K562 (cell line): ENCODE data around the gene UBE2G2. TPM values are rescaled to one million over a fixed set of nuclear protein-coding genes. Genes with fewer than 3 reads are reported as not detected.

Experiments used
- ATAC-seq: fragments of 200-7000 bp; cut with Tn5 transposase; 3 replicates; pipeline ENCODE4 v1.9.1; 2020; ENCODE audit warnings: moderate library complexity
- BruUV-seq: library from RNA; stranded (reverse); fragments of 400-500 nt; replicated peaks from 2 replicates; lab custom pipeline; 2021; lab: Mats Ljungman, UMichigan
- CTCF ChIA-PET: fragments of 300-600 bp; formaldehyde crosslinking; extraction: SDS; loops from one replicate; lab custom pipeline; 2021; ENCODE audit warnings: low intra/inter-chr PET ratio; lab: Yijun Ruan, JAX
- POLR2A ChIA-PET: fragments of 300-600, 350-650 bp; sonication (Branson Sonifier 250); formaldehyde crosslinking; extraction: SDS; loops from one replicate; lab custom pipeline; 2021; ENCODE audit warnings: antibody characterized with exemption, inconsistent platforms; lab: Yijun Ruan, JAX
- DNase-seq, 4 experiments: peaks; one replicate each; pipeline versions ENCODE4 v3.0.0 to v3.0.0-alpha.2; 2011 to 2018; ENCODE audit warnings: low spot score in 3 of 4, mixed read lengths in 3 of 4; ENCODE audit errors: extremely low read depth in 1 of 4
- FAIRE-seq: peaks from 2 replicates; lab custom pipeline; 2011; peaks lifted over from hg19 to GRCh38; lab: Jason Lieb, UNC
- H2AFZ ChIP-seq: 2 replicates; pipeline ENCODE4 v1.6.0; 2011; ENCODE audit warnings: low read depth, low read length, control low read depth, inconsistent platforms
- H3K27ac ChIP-seq: fragments of 200-600 bp; 3 replicates; pipeline ENCODE4 v1.8.0; 2011; ENCODE audit warnings: low read depth, mild to moderate bottlenecking, control low read depth, inconsistent platforms, low read length, moderate library complexity, mixed read lengths; ENCODE audit errors: extremely low read depth
- H3K27me3 ChIP-seq, 2 experiments: fragments of 300-600 bp in 1 of 2; 2 replicates in 1 of 2; 3 replicates in 1 of 2; pipeline versions ENCODE4 v1.6.0 to v1.8.0; 2011; ENCODE audit warnings: inconsistent platforms in 2 of 2, low read length in 2 of 2, mild to moderate bottlenecking in 1 of 2, mixed read lengths in 1 of 2, moderate library complexity in 1 of 2; ENCODE audit not compliant: control insufficient read depth in 2 of 2, insufficient read depth in 2 of 2
- H3K36me3 ChIP-seq: fragments of 300-600 bp; 3 replicates; pipeline ENCODE4 v1.8.0; 2011; ENCODE audit warnings: mild to moderate bottlenecking, low read length, inconsistent platforms; ENCODE audit not compliant: control insufficient read depth, insufficient read depth
- H3K4me1 ChIP-seq, 2 experiments: fragments of 200-600 bp in 1 of 2; replicated peaks in 1 of 2; 2 replicates in 1 of 2; 3 replicates in 1 of 2; pipeline versions ENCODE4 v1.5.1 to v1.8.0; 2011; ENCODE audit warnings: inconsistent platforms in 2 of 2, low read length in 2 of 2, mild to moderate bottlenecking in 1 of 2, mixed read lengths in 1 of 2, moderate library complexity in 1 of 2; ENCODE audit not compliant: control insufficient read depth in 2 of 2, insufficient read depth in 2 of 2
- H3K4me2 ChIP-seq: 2 replicates; pipeline ENCODE4 v1.6.1; 2011; ENCODE audit warnings: low read length, control low read depth, inconsistent platforms, mixed read lengths; ENCODE audit not compliant: insufficient read depth
- H3K4me3 ChIP-seq: fragments of 200-600 bp; sonication (generic), shearing (Covaris generic); 2 replicates; pipeline ENCODE4 v1.5.1; 2016; ENCODE audit warnings: control low read depth, inconsistent platforms
- H3K79me2 ChIP-seq: fragments of 200-600 bp; 3 replicates; pipeline ENCODE4 v1.8.0; 2011; ENCODE audit warnings: low read length, inconsistent platforms; ENCODE audit not compliant: control insufficient read depth, insufficient read depth
- H3K9ac ChIP-seq, 2 experiments: 2 replicates each; pipeline versions ENCODE4 v1.6.0 to v1.6.1; 2011; ENCODE audit warnings: low read depth in 2 of 2, low read length in 2 of 2, control low read depth in 1 of 2, inconsistent platforms in 1 of 2, mild to moderate bottlenecking in 1 of 2, mixed read lengths in 1 of 2; ENCODE audit not compliant: insufficient read depth in 1 of 2
- H3K9me1 ChIP-seq: one replicate; pipeline ENCODE4 v1.6.0; 2011; ENCODE audit warnings: inconsistent platforms, mild to moderate bottlenecking, low read length, moderate library complexity; ENCODE audit not compliant: control insufficient read depth, insufficient read depth
- H3K9me3 ChIP-seq: replicated peaks from 2 replicates; pipeline ENCODE4 v1.5.1; 2011; ENCODE audit warnings: low read depth, low read length, inconsistent platforms; ENCODE audit not compliant: control insufficient read depth, insufficient read depth
- H4K20me1 ChIP-seq: replicated peaks from 2 replicates; pipeline ENCODE4 v1.6.1; 2011; ENCODE audit warnings: low read length, inconsistent platforms, mixed read lengths; ENCODE audit not compliant: control insufficient read depth, insufficient read depth
- BRF1 ChIP-seq: IDR thresholded peaks from 3 replicates; pipeline ENCODE4 v1.6.1; 2011; ENCODE audit warnings: borderline replicate concordance, mild to moderate bottlenecking; ENCODE audit not compliant: insufficient read length; ENCODE audit errors: extremely low read depth
- NFE2 ChIP-seq: IDR thresholded peaks from 2 replicates; pipeline ENCODE4 v1.6.1; 2014; ENCODE audit warnings: antibody characterized with exemption, low read depth
- RAD51 ChIP-seq: fragments of 450-650 bp; IDR thresholded peaks from 2 replicates; pipeline ENCODE4 v1.7.1; 2016; ENCODE audit warnings: low read depth, mild to moderate bottlenecking, borderline replicate concordance
- SOX6 ChIP-seq: fragments of 450-650 bp; IDR thresholded peaks from 2 replicates; pipeline ENCODE4 v1.6.1; 2014; ENCODE audit warnings: mild to moderate bottlenecking
- THAP12 ChIP-seq: fragments of 250-450 bp; sonication (Bioruptor Pico); IDR thresholded peaks from 2 replicates; pipeline ENCODE4 v1.9.0; 2021; ENCODE audit warnings: mild to moderate bottlenecking, inconsistent platforms
- TRIM25 ChIP-seq: fragments of 450-650 bp; IDR thresholded peaks from 2 replicates; pipeline ENCODE4 v1.7.0; 2016; ENCODE audit warnings: borderline replicate concordance
- ZNF133 ChIP-seq: fragments of 250-450 bp; sonication (Bioruptor Pico); IDR thresholded peaks from 2 replicates; pipeline ENCODE4 v1.4.0; 2020; ENCODE audit warnings: mild to moderate bottlenecking
- WGBS: fragments of 100-300 bp; shearing (Covaris generic); methylation state at CpG from one replicate; pipeline ENCODE4 v1.1.6; 2016; ENCODE audit warnings: low coverage, mixed read lengths; ENCODE audit not compliant: insufficient coverage; ENCODE audit errors: missing lambda C conversion rate; 5-methylcytosine and 5-hydroxymethylcytosine counted together
- in situ Hi-C: fragments of 300-500 bp; cut with MboI; formaldehyde crosslinking; loops from 4 replicates; pipeline ENCODE4 v1.15.0; 2018; ENCODE audit warnings: inconsistent platforms, mixed read lengths
- intact Hi-C: fragments of 100-400 bp; cut with micrococcal nuclease; formaldehyde crosslinking; loops from 2 replicates; pipeline ENCODE4 v1.14.2; 2022
- polyA plus RNA-seq, 8 experiments: library from polyadenylated mRNA; depleted of rRNA in 4 of 8; stranded (reverse) in 5 of 8; unstranded in 3 of 8; fragments of >200 nt; fragmentation: Nextera tagmentation in 2 of 8; fragmentation: Illumina TruSeq in 1 of 8; extraction: Ambion mirVana in 2 of 8; extraction: Trizol in 1 of 8; gene quantifications; 2 replicates each; pipeline versions ENCODE4 v1.2.1 to v1.2.3, GENCODE V29; 2011 to 2014; ENCODE audit warnings: inconsistent platforms in 1 of 8, missing spikeins in 1 of 8
- total RNA-seq, 7 experiments: library from RNA; depleted of rRNA in 6 of 7; stranded (reverse); fragments of >200 nt in 6 of 7; fragmentation: Illumina TruSeq in 2 of 7; extraction: Trizol in 2 of 7; gene quantifications; 2 replicates each; pipeline versions ENCODE4 v1.2.1 to v1.2.3, GENCODE V29; 2011 to 2021; ENCODE audit warnings: low replicate concordance in 1 of 7

UBE2G2 gene
- total and polyA plus RNA-seq, 9 of the 15 experiments (the other 6 are each of a cell fraction or from before 2014, with no cell fraction given), result 47.5 to 225 (median 140) TPM

GRCh38 chr21:44780767-44781459 lies 20.7 kb downstream of the UBE2G2 start (continued):
- no peak for TF ChIP-seq BRF1

GRCh38 chr21:44780137-44780502 lies 21.5 kb downstream of the UBE2G2 start:
- POLR2A ChIA-PET, result interaction anchor here (0.6 kb wide), 1 partner anchor 83 kb away, joined by 3 read pairs; the partner anchor contains the start of gene KRTAP10-12
- TF ChIP-seq RAD51 (no peak), ZNF133 (no peak), NFE2 (no peak), THAP12 (CRISPR knock-in tag) (no peak), TRIM25 (no peak), SOX6 (no peak)

More at GRCh38 chr21:44780137-44780502, 21.5 kb downstream of the UBE2G2 start:
- Histone ChIP-seq H4K20me1 (peaks cover 17% of the 10 kb centered on the region), H3K36me3 (peaks cover 86% of the 10 kb centered on the region), H3K27ac (no peak overlapping the region), H3K9me1 (no peaks in the 10 kb centered on the region), H3K9ac (no peak overlapping the region; a peak in 1 of 4 replicates), H3K79me2 (peaks cover 67% of the 10 kb centered on the region), H3K4me3 (no peak overlapping the region), H2AFZ (no peak overlapping the region), H3K9me3 (no peaks in the 10 kb centered on the region), H3K4me2 (no peak overlapping the region), H3K27me3 (no peaks in the 10 kb centered on the region), H3K4me1 (peaks cover 6 to 8% of the 10 kb centered on the region in 2 experiments; a peak in 3 of 5 replicates)
- ATAC-seq, result no peak
- no peak for DNase-seq
- WGBS, result 92% methylated on average over 7 of the region's 7 CpGs
- in situ Hi-C loops (no loop called here), intact Hi-C loops (no loop called here)
- CTCF ChIA-PET, result no interaction called here
- no peak for FAIRE-seq
- no TSS peak for BruUV-seq
